Measurements from ENCODE around the gene UCKL1.

The UCKL1 gene

DNA sequence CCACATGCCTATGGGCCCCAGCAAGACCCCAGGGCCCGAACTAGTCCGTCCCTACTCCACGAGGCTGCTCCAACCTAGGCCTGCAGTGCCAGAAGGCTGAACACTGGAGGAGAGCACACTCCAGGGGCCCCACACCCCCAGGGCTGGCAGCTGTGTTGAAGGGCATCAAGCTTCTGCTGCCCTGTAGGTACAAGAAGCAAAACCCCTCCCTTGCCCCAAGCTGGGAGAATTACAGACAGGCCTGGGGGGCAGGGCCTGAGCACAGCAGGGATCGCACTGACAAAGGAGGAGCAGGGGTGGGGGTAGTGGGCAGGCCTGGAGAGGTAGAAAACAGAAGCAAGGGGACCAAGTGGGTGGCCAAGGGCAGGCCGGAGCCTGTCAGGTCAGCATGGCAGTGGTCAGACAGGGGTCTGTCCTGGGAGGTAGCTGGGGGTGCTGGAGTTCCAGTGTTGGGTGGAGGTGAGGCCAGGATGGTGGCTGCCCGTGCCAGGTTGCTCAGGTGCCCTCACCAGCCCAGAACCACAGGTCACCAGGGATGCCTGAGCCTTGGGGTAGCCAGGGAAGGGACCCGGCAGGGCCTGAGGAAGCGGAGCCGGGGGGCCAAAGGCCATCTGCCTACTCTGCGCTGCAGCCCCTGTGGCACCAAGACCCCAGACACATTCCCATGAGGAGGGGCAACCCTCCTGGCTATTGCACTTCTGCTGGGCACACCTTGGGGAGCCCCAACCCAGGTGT, 2.9 kb upstream of the UCKL1 start:
- DNase-seq (ENCODE audit: low read depth, low spot score) = no peak

GRCh38 chr20:63958471-63958870, 2.3 kb upstream of the UCKL1 start:
- DNase-seq (ENCODE audit: low read depth, low spot score) = no peak

DNA sequence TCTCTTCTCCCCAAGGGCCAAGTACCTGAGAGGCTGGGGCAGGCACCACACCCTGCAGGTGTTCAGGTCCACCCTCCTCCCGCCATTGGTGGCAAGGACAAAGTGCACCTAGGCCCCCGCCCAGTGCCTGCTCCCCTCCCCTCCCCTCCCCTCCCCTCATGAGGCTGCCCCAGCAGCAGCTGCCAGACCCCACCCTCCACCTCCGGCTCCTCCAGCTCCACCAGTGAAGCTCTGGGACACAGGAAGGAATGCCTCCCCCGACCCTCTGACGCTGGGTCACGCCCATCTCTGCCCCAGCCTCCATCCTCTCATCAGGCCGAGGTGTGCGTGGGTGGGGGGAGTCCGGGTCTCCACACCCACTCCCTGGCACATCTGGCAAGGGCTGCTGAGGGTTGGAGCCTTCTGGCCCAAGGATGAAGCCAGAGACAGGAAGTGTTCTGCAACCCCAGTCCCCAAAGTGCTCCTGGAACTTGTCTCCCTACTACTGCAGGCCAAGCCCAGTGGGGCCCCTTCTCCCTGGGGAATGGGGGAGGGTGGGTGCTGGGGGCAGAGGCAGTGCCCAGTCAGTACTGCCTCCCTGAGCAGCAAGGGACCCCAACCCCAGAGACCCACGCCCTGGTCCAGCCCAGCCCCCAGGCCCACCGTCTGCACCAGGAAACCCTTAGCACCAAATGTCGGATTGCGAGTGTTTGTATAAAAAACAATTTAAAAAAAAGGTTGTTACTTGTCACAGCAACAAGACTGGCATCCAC, 1.6 kb upstream of the UCKL1 start:
- no peak for DNase-seq (ENCODE audit: low read depth, low spot score)

DNA sequence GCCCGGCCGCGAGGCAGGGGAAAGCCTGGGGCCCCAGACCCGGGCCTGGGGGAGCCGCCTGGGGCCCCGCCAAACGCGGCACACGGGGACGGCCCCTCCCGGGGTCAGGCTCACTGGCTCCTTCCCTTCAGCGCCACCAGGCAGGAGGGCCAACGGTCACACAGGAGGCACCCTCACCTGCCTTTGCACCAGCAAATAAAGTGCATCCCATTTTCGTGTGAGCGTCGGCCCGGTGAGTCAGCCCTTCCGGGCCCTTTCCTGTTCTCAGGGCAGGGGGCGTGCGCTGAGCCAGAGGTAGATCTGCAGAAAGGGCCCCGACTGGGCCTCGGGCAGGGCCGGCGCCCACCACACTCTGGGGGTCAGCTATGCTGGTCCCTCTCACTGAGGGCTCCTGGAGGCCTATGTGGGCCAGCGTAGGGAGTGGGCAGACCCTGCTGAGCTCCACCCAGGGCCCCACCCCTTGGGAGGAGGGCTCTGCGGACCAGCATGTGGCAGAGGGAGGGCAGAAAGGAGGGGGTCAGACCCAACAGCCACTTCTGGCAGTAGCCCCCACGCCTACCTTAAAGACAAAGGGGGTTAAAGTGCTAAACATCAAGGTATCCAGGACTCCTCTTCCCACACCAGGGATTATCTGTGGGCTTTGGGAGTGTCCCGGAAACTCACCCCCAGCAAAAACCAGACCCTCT, 931 bp upstream of the UCKL1 start:
- DNase-seq (ENCODE audit: low read depth, low spot score) = peak; percentile 56

DNA sequence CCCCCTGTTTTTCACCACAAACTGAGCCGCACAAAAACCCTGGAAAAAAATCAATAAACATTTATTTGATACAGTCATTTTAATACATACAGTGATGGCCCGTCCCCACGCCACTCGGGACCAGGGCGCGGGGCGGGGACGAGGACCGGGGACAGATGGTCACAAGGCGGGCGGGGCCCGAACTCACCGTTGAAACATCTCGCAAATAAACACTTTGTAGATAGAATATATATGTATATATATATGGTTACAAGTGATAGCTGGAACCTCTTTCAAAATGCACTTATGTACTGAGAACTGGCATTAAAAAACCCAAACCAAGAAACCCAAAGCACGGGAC, 418 bp upstream of the UCKL1 start:
- no peak for DNase-seq (ENCODE audit: low read depth, low spot score)

DNA sequence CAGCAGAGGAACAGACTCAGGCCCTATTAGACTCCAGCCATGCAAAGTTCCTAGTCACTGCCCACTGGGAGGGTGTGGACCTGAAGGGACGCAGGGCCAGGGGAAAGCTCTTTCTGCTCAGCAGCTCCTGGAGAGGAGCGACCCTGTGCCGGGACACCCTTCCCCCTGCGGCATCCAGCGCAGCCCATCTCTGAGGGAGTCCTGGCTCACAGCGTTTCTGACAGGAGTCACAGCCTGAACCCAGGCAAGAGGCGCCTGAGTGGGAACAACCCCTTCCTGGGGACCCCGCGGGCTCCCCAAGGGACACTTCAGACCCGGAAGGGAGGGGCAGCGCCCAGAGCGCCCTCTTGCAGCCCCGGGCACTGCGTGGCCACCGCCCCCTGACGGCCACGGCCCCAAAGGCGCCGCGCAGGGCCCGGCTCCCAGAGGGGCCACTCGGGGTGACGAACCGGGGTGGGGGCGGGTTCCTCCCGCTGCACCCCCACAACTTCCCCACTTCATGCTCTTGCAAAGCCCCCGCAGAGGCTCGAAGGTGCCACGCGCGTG, 862 bp downstream of the UCKL1 start:
- no peak for DNase-seq (ENCODE audit: low read depth, low spot score)

- DNase-seq (ENCODE audit: low read depth, low spot score) = no peak
Measured at GRCh38 chr20:63953764-63954429, 2.3 kb downstream of the UCKL1 start.

GRCh38 chr20:63952769-63953168, 3.4 kb downstream of the UCKL1 start:
- DNase-seq (ENCODE audit: low read depth, low spot score) = no peak

GRCh38 chr20:63952210-63952535, 4.0 kb downstream of the UCKL1 start:
- no peak for DNase-seq (ENCODE audit: low read depth, low spot score)

GRCh38 chr20:63951398-63952209, 4.6 kb downstream of the UCKL1 start:
- DNase-seq (ENCODE audit: low read depth, low spot score) = no peak

DNA sequence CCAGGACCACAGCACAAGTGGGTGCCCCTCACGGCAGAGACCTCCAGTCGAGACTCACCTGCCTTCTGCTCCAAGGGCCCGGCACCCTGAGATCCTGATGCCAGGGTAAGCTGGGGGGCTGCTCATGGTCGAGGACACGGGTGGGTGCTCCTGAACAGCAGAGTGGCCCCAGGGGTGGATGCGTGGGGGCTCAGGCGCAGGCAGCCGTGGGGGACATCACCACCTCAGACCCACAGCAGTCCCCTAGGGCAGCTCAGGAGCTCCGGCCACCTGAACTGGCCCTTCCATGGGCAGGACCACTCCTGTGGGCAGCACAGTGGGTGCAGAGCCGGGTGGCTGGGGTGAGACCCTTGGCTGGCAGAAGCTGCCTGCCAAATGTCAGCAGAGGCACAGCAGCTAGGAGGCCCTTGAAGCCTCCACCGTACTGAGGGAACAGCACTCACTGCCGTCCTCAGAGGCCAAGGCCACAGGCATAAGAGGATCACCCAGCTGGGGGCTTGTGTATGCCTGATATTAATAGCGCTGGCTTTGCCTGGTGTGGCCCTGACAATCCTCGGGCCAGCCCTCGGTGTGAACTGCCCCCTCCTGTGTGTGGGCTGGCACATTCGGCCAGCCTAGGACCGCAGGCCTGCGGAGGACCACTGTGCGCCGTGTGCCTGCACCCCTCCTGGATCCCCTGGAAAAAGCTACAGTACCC, 5.4 kb downstream of the UCKL1 start:
- no peak for DNase-seq (ENCODE audit: low read depth, low spot score)

GRCh38 chr20:63947638-63948456, 8.4 kb downstream of the UCKL1 start:
- no peak for DNase-seq (ENCODE audit: low read depth, low spot score)

GRCh38 chr20:63946986-63947637, 9.1 kb downstream of the UCKL1 start:
- DNase-seq (ENCODE audit: low read depth, low spot score) = no peak

DNA sequence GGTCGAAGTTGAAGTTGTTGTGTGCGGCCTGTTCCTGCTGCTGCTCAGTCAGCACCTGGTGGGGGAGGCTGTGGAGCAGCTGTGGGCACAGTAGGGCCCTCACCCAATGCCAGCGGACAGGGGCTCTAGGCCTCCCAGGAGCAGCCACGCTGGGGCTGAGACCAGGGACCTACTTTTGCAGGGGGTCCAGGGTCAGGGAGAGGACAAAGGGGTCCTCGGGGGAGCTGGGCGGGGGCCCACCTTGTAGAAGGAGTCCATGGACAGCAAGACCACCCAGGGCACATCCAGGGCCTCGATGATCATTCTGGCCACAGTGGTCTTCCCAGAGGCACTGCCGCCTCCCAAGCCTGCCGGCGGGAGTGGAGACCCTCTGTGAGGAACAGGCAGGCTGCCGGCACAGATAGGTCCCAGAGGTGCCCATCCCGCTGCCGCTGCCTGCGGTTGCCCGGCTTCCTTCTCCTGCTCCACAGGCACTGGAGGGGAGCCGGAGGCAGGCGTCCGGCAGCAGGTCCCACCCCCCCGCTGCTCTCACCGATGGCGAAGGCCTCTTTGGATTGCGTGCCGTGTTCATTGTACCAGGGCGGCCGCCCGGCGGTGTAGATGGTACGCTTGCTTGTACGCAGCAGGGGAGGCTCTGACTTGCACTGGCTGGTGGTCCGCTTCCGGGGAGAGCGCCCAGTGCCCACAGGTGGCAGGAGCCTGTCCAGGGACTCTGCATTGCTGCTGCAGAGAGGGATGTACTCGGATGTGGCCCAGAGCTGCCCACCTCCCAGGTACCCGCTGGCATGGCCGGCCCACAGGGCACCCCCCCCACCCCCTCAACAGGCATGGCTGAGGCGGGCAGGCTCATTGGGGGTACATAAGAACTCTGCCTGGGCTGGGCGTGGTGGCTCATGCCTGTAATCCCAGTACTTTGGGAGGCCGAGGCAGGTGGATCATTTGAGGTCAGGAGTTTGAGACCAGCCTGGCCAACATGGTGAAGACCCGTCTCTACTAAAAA, 10.0 kb downstream of the UCKL1 start:
- no peak for DNase-seq (ENCODE audit: low read depth, low spot score)

DNA sequence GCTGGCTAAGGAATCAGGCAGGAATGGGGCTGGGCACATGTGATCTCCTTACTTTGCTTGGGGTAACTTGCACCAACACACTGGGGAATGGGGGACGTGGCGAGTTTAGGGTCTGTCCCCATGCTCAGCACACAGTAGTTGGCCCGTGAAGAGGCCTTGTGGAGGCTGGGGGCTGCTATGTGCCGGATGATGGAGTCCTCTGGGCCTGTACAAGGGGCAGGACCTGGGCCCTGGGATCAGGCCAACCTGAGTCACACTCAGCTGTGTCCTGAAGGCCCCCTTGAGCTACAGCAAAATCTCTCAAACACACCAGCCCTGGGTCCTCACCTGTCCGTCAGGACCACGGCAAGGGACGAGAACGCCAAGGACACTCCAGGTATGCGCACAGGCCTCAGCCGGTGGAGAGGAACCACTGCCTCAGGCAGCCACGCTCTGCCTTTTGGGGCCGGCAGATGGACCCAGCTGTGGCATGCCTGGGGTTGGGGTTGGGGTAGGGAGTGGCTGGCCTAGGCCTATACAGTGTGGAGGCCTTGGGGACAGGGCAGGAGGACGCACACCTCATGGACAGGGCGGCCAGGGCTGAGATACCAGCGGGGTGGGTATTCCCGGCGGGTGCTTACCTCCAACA, 11.1 kb downstream of the UCKL1 start:
- DNase-seq (ENCODE audit: low read depth, low spot score) = no peak

GRCh38 chr20:63944078-63944941, 11.9 kb downstream of the UCKL1 start:
- DNase-seq (ENCODE audit: low read depth, low spot score) = no peak

GRCh38 chr20:63943808-63944077, 12.5 kb downstream of the UCKL1 start:
- DNase-seq (ENCODE audit: low read depth, low spot score) = no peak
